Transverse colon (tissue), 4 donors: ENCODE results near the gene SNAI3. TPM values are rescaled to one million over a fixed set of nuclear protein-coding genes. Genes with fewer than 3 reads are reported as not detected.
A peak's percentile ranks its signal among the peaks of the same experiment; 100 is the strongest.

Experiments used
- DNase-seq: peaks from one replicate; pipeline ENCODE4 v3.0.0-alpha.2; 2019
- H3K27ac ChIP-seq, 4 donors: fragments of 200-600 bp; sonication (generic); 2 replicates each; pipeline ENCODE4 v1.5.1; 2016 to 2018; ENCODE audit warnings: inconsistent platforms in 4 of 4
- H3K27me3 ChIP-seq: fragments of 200-600 bp; sonication (generic); 2 replicates; pipeline ENCODE4 v1.5.1; 2017; ENCODE audit warnings: inconsistent platforms
- H3K36me3 ChIP-seq, 4 donors: fragments of 200-600 bp; sonication (generic); 2 replicates each; pipeline ENCODE4 v1.5.1; 2017 to 2019; ENCODE audit warnings: inconsistent platforms in 4 of 4
- H3K4me1 ChIP-seq, 4 donors: fragments of 200-600 bp; sonication (generic); 2 replicates each; pipeline ENCODE4 v1.5.1; 2017 to 2020; ENCODE audit warnings: inconsistent platforms in 4 of 4
- H3K4me3 ChIP-seq, 4 donors: fragments of 200-600 bp; sonication (generic); 1 replicate in 1 of 4; 2 replicates in 3 of 4; pipeline versions ENCODE4 v1.5.1 to v1.6.1; 2017 to 2019; ENCODE audit warnings: inconsistent platforms in 4 of 4
- H3K9me3 ChIP-seq, 2 donors: fragments of 200-600 bp; sonication (generic); 2 replicates each; pipeline ENCODE4 v1.5.1; 2017 to 2019; ENCODE audit warnings: inconsistent platforms in 2 of 2
- EP300 ChIP-seq: sonication (generic); formaldehyde crosslinking; IDR thresholded peaks from one replicate; pipeline ENCODE4 v1.6.1; 2017; ENCODE audit warnings: antibody characterized with exemption, low read depth
- POLR2A ChIP-seq: fragments of 450-650 bp; IDR thresholded peaks from one replicate; pipeline ENCODE4 v1.6.1; 2016; ENCODE audit warnings: antibody characterized with exemption, mild to moderate bottlenecking, moderate library complexity
- POLR2AphosphoS5 ChIP-seq, 3 donors: sonication (generic); formaldehyde crosslinking; IDR thresholded peaks; one replicate each; pipeline ENCODE4 v1.6.1; 2016; ENCODE audit warnings: antibody characterized with exemption in 3 of 3
- WGBS, 2 donors: methylation state at CpG; one replicate each; pipeline ENCODE4 v1.1.5; 2018; ENCODE audit warnings: low coverage in 1 of 2; 5-methylcytosine and 5-hydroxymethylcytosine counted together
- in situ Hi-C, 4 donors: fragments of 200-750 bp; cut with MboI; loops; one replicate each; pipeline versions ENCODE4 v1.15.0 to v1.15.1; 2017; ENCODE audit warnings: low sequenced_read_pairs in 3 of 4, low pct_ligation_motif_present in 1 of 4, low pct_unique_long_range_greater_than_20kb in 1 of 4
- intact Hi-C: fragments of 100-400 bp; cut with DNase I; formaldehyde crosslinking; loops from one replicate; pipeline ENCODE4 v1.15.1; 2023; ENCODE audit warnings: low total_unique reads
- total RNA-seq, 4 donors: library from RNA; depleted of rRNA; stranded (reverse); fragments of >200 nt; gene quantifications; one replicate each; pipeline ENCODE4 v1.1.0, GENCODE V29; 2016
- TF ChIP-seq, protein P1 (sequence below), 5 experiments: fragments of 200-600 bp in 3 of 5; fragments of 450-650 bp in 2 of 5; sonication (generic) in 3 of 5; IDR thresholded peaks; 1 replicate in 2 of 5; 2 replicates in 3 of 5; pipeline ENCODE4 v1.5.1; 2016 to 2017; ENCODE audit warnings: antibody characterized with exemption in 5 of 5, inconsistent platforms in 3 of 5, mild to moderate bottlenecking in 2 of 5, moderate library complexity in 1 of 5

SNAI3 gene
- total RNA-seq, 4 donors from 2014 or later, result 0.27 to 2.9 (median 0.75) TPM; not detected in 1

DNA sequence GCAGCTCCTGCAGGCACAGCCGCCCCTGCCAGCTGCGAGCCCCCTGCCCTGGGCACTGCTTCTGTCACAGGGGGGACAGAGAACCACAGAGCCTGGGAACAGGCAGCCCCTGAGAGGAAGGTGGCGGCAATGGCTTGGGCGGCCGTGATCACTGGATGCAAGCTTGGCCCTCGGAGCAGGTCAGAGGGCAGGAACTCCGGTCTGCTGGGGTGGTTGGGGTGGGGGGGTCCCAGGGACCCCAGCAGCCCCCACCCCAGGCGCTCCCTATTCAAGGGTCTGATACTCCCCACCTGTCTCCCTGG, 33.6 kb downstream of the SNAI3 start:
- in situ Hi-C loops, result no loop called here
- no peaks in the 10 kb centered on the region for H3K27me3 ChIP-seq
- H3K27ac ChIP-seq, result no peak overlapping the region
- WGBS, 2 donors, result 97% methylated on average over 8 of the region's 8 CpGs; no CpG with 5 or more reads in 1 of the 2 donors
- no peak for TF ChIP-seq POLR2AphosphoS5 (IDR thresholded peaks at IDR 0.05)
- TF ChIP-seq, protein P1, sequence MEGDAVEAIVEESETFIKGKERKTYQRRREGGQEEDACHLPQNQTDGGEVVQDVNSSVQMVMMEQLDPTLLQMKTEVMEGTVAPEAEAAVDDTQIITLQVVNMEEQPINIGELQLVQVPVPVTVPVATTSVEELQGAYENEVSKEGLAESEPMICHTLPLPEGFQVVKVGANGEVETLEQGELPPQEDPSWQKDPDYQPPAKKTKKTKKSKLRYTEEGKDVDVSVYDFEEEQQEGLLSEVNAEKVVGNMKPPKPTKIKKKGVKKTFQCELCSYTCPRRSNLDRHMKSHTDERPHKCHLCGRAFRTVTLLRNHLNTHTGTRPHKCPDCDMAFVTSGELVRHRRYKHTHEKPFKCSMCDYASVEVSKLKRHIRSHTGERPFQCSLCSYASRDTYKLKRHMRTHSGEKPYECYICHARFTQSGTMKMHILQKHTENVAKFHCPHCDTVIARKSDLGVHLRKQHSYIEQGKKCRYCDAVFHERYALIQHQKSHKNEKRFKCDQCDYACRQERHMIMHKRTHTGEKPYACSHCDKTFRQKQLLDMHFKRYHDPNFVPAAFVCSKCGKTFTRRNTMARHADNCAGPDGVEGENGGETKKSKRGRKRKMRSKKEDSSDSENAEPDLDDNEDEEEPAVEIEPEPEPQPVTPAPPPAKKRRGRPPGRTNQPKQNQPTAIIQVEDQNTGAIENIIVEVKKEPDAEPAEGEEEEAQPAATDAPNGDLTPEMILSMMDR (IDR thresholded peaks at IDR 0.05), result no peak
- TF ChIP-seq EP300, result no peak
- no peak for TF ChIP-seq POLR2A
- H3K4me1 ChIP-seq, result peaks cover 9 to 24% (median 21%) of the 10 kb centered on the region in 4 donors
- no peak for DNase-seq
- intact Hi-C loops, result no loop called here
- peaks cover 0 to 7% (median 0%) of the 10 kb centered on the region in 4 donors for H3K36me3 ChIP-seq
- no peak overlapping the region for H3K4me3 ChIP-seq
- no peaks in the 10 kb centered on the region for H3K9me3 ChIP-seq

DNA sequence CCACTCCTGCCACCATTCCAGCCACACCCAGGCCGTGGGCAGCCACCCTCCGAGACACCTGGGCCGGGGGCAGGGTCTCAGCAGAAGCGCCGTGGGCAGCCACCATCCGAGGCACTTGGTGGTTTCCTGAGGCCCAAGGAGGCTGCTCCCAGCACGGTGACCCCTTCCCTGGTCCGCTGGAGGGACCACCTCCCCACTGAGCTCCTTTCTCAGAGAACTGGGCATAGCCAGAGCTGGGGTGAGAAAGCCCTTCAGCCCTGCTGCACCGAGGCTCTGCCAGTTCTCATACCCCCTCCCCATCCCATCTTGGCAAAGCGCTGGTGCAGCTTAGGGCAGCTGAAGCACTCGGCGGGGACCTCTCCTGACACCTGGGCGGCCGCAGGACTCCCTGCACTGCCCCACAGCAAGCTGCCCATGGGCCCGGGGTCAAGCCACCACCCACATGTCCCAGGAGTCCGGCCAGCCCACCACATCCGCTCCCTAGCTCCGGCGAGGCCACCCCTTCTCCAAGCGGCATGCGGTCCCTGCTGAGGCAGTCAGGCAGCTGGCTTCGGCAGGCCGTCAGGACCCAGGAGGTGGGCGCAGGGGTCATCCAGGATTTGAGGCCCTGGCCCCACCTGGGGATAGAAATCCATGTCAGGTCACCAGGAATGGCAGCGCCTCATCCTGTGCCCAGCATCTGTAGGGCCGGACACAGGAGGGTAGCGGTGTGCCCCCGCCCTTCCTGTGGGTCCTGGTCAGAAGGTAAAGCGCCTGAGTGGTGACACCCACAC, 34.1 kb downstream of the SNAI3 start:
- in situ Hi-C loops, result no loop called here
- Histone ChIP-seq H3K4me3 (no peak overlapping the region), H3K4me1 (peaks cover 9 to 24% (median 21%) of the 10 kb centered on the region in 4 donors), H3K9me3 (no peaks in the 10 kb centered on the region), H3K27me3 (no peaks in the 10 kb centered on the region), H3K27ac (peak overlapping the region; percentile 85 to 89 (median 88)), H3K36me3 (peaks cover 0 to 7% (median 0%) of the 10 kb centered on the region in 4 donors)
- intact Hi-C loops, result no loop called here
- DNase-seq, result no peak
- TF ChIP-seq EP300 (no peak), POLR2AphosphoS5 (IDR thresholded peaks at IDR 0.05) (no peak), POLR2A (no peak)
- TF ChIP-seq, protein P1 (IDR thresholded peaks at IDR 0.05), result no peak
- 89% methylated on average over 23 of the region's 29 CpGs; no CpG with 5 or more reads in 1 of the 2 donors for WGBS, 2 donors

DNA sequence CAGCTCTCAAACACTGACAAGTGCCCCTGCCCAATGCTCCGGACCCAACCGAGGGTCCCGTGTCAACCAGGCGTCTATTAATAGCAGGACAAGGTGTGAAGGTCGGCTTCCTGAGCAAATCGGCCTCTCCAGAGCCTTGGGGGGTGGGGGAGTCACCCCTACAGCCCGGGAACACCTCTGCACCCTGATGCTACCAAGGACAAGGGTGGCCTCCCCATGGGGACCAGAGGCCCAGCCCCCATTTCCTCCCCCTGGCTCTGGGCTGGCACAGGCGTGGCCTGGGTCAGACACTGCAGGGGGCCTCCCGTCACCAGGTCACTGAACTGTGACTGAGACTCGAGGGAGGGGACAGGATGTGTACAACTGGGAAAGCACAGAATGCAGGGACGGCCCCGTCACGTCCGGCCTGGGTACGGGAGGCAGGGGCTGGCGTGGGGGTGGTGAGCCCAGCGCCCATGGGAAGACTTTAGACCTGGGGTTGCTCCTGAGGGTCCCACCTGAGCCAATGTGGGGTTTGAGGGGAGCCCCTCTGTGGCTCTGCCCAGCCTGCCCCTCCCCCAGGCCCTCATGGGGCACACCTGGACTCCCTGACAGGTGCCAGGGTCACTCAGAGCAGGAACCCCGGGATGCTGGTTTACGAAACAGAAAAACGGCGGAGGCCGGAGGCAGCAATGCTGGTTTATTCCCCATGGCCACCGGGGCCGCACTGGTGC, 34.9 kb downstream of the SNAI3 start:
- WGBS, 2 donors, result 33% methylated on average over 17 of the region's 24 CpGs; no CpG with 5 or more reads in 1 of the 2 donors
- H3K4me3 ChIP-seq, result peak overlapping the region; percentile 53 to 82 (median 69)
- intact Hi-C loops, result no loop called here

More for the DNA sequence above, 34.9 kb downstream of the SNAI3 start:
- H3K27me3 ChIP-seq, result no peaks in the 10 kb centered on the region
- TF ChIP-seq POLR2AphosphoS5 (IDR thresholded peaks at IDR 0.05) (peak in 2 of 3 donors; percentile 19 to 25), POLR2A (peak; percentile 7), EP300 (no peak)
- TF ChIP-seq, protein P1 (IDR thresholded peaks at IDR 0.05), result no peak
- H3K27ac ChIP-seq, result peak overlapping the region; percentile 85 to 89 (median 88)
- peaks cover 9 to 29% (median 21%) of the 10 kb centered on the region in 4 donors for H3K4me1 ChIP-seq
- peak; percentile 81 for DNase-seq
- in situ Hi-C loops, result no loop called here
- no peaks in the 10 kb centered on the region for H3K9me3 ChIP-seq
- peaks cover 0 to 7% (median 0%) of the 10 kb centered on the region in 4 donors for H3K36me3 ChIP-seq
